Ishikawa (cell line): ENCODE results near the gene PRKACG.

Experiments used
- CEBPB ChIP-seq: IDR thresholded peaks from 2 replicates; pipeline ENCODE4 v1.6.1; 2012
- CREB1 ChIP-seq: IDR thresholded peaks from 2 replicates; pipeline ENCODE4 v1.6.1; 2012; ENCODE audit warnings: low read depth
- EGR1 ChIP-seq: IDR thresholded peaks from 2 replicates; pipeline ENCODE4 v1.6.1; 2012
- EP300 ChIP-seq: IDR thresholded peaks from 2 replicates; pipeline ENCODE4 v1.6.1; 2012; ENCODE audit warnings: borderline replicate concordance
- FOXM1 ChIP-seq: IDR thresholded peaks from 2 replicates; pipeline ENCODE4 v1.6.1; 2012; ENCODE audit warnings: low read depth, borderline replicate concordance
- MAX ChIP-seq: IDR thresholded peaks from 2 replicates; pipeline ENCODE4 v1.6.1; 2012
- NFIC ChIP-seq: IDR thresholded peaks from 2 replicates; pipeline ENCODE4 v1.6.1; 2012
- RAD21 ChIP-seq: IDR thresholded peaks from 2 replicates; pipeline ENCODE4 v1.6.1; 2012; ENCODE audit warnings: low read depth
- REST ChIP-seq: IDR thresholded peaks from 2 replicates; pipeline ENCODE4 v1.6.1; 2012; ENCODE audit warnings: low read depth, mild to moderate bottlenecking
- TAF1 ChIP-seq: IDR thresholded peaks from 2 replicates; pipeline ENCODE4 v1.6.1; 2012; ENCODE audit warnings: low read depth, mild to moderate bottlenecking
- TCF12 ChIP-seq: IDR thresholded peaks from 2 replicates; pipeline ENCODE4 v1.6.1; 2012; ENCODE audit warnings: low read depth
- TEAD4 ChIP-seq: IDR thresholded peaks from 2 replicates; pipeline ENCODE4 v1.6.1; 2012
- USF1 ChIP-seq: IDR thresholded peaks from 2 replicates; pipeline ENCODE4 v1.6.1; 2012
- YY1 ChIP-seq: IDR thresholded peaks from 2 replicates; pipeline ENCODE4 v1.6.1; 2012; ENCODE audit warnings: low read depth
- ZBTB7A ChIP-seq: IDR thresholded peaks from 2 replicates; pipeline ENCODE4 v1.6.1; 2012; ENCODE audit warnings: low read depth

PRKACG gene

GRCh38 chr9:69018737-69019136, 4.8 kb upstream of the PRKACG start:
- TF ChIP-seq EP300, result no peak
- TF ChIP-seq TCF12, result no peak
- TF ChIP-seq TAF1, result no peak
- TF ChIP-seq TEAD4, result no peak
- TF ChIP-seq CREB1, result no peak
- no peak for TF ChIP-seq RAD21
- TF ChIP-seq REST, result no peak
- TF ChIP-seq ZBTB7A, result no peak

- TF ChIP-seq EP300, result no peak
- no peak for TF ChIP-seq MAX
- no peak for TF ChIP-seq NFIC
- TF ChIP-seq FOXM1, result no peak
- TF ChIP-seq RAD21, result no peak
- TF ChIP-seq EGR1, result no peak
- no peak for TF ChIP-seq CEBPB
- no peak for TF ChIP-seq TAF1
- no peak for TF ChIP-seq TEAD4
- TF ChIP-seq REST, result no peak
- no peak for TF ChIP-seq YY1
- TF ChIP-seq ZBTB7A, result no peak
- no peak for TF ChIP-seq TCF12
- TF ChIP-seq CREB1, result no peak
- no peak for TF ChIP-seq USF1
These were observed 2.5 kb upstream of the PRKACG start for GRCh38 chr9:69016191-69017096.

- no peak for TF ChIP-seq ZBTB7A
These were observed 558 bp downstream of the PRKACG start for GRCh38 chr9:69013382-69013727.

- TF ChIP-seq MAX, result no peak
- no peak for TF ChIP-seq RAD21
These were observed 1.1 kb downstream of the PRKACG start for GRCh38 chr9:69012696-69013381.

GRCh38 chr9:69009708-69010107, 4.2 kb downstream of the PRKACG start:
- TF ChIP-seq TAF1, result no peak
- no peak for TF ChIP-seq MAX
- TF ChIP-seq REST, result no peak
